ENCODE measurements around the gene RAD51AP2. TPM values are rescaled to one million over a fixed set of nuclear protein-coding genes. Genes with fewer than 3 reads are reported as not detected.
A peak's percentile ranks its signal among the peaks of the same experiment; 100 is the strongest.

RAD51AP2 gene
- total and polyA plus RNA-seq, 2 of the 8 experiments (the other 6 are each of a cell fraction or from before 2014, with no cell fraction given): 0.02 to 0.20 TPM

- ChIA-PET POLR2A (ENCODE audit: partially characterized antibody) (interaction anchor here (0.7 to 3.7 kb wide), 10 partner anchors 7 to 110 kb away, joined by 3 to 22 read pairs (median 8); partner anchors contain the start of gene RAD51AP2), CTCF (ENCODE audit: partially characterized antibody) (interaction anchor here (0.8 to 2.6 kb wide), 5 partner anchors 13 to 105 kb away, joined by 3 to 9 read pairs (median 3); no protein-coding TSS in a partner anchor)
- DNase-seq (ENCODE audit: low read depth in 1 of 2, low spot score in 2 of 2): no peak
- peak overlapping the region; percentile 74 to 97 (median 93) for H3K4me3 ChIP-seq (ENCODE audit: extremely low read depth in 1 of 4, insufficient read depth in 2 of 4, low read depth in 3 of 4, low read length in 4 of 4)
- peak overlapping the region; percentile 36 for H3K4ac ChIP-seq (replicated peaks; ENCODE audit: insufficient read length, low read depth, low read length)
- H3K56ac ChIP-seq (replicated peaks; ENCODE audit: insufficient read length, low read depth, low read length): peak overlapping the region; percentile 85
- H3K14ac ChIP-seq (ENCODE audit: insufficient read length): no peak overlapping the region
- H3K9ac ChIP-seq (replicated peaks in 1 of 4; ENCODE audit: extremely low read depth in 1 of 4, low read depth in 3 of 4, low read length in 3 of 4): peak overlapping the region in 3 of 4 experiments; percentile 22 to 73 (median 37); a peak in 5 of 7 replicates
- H2BK20ac ChIP-seq (ENCODE audit: low read length): no peak overlapping the region
- H2AK5ac ChIP-seq (ENCODE audit: low read depth, low read length): no peak overlapping the region
- peak overlapping the region; percentile 44 for H2BK120ac ChIP-seq (replicated peaks; ENCODE audit: low read depth, low read length)
- H4K91ac ChIP-seq (replicated peaks; ENCODE audit: insufficient read length, low read length): peak overlapping the region; percentile 29
- WGBS, 2 experiments (ENCODE audit: extremely low coverage in 1 of 2, insufficient coverage in 1 of 2, insufficient read length in 1 of 2, insufficient replicate concordance in 2 of 2, low coverage in 1 of 2, low lambda C conversion rate in 2 of 2, missing lambda C conversion rate in 1 of 2): 1% methylated on average over 21 of the region's 21 CpGs; no CpG with 5 or more reads in 1 of the 2 experiments
- no peak overlapping the region; the same call in 1 of the 2 replicates for H2BK12ac ChIP-seq (ENCODE audit: low read depth, low read length)
- H3K18ac ChIP-seq (ENCODE audit: extremely low read depth, low read length): peak overlapping the region; percentile 57; the same call in 1 of the 2 replicates
- H2BK5ac ChIP-seq (ENCODE audit: low read depth, low read length): peak overlapping the region; percentile 32; the same call in 1 of the 2 replicates
- peaks cover 16 to 33% of the 10 kb centered on the region in 2 experiments for H3K79me2 ChIP-seq (ENCODE audit: control insufficient read depth in 1 of 2, insufficient read depth in 2 of 2, low read length in 2 of 2)
- H3K4me2 ChIP-seq (ENCODE audit: insufficient read depth in 1 of 2, low read depth in 2 of 2, low read length in 2 of 2): peak overlapping the region; percentile 92 to 99
- TF ChIP-seq SIN3A (conservative IDR thresholded peaks at IDR 0.05 in 1 of 2, IDR thresholded peaks at IDR 0.05 in 1 of 2; ENCODE audit: low read depth in 1 of 2, low read length in 2 of 2): peak in 1 of 2 experiments; percentile 36; a peak in 2 of 4 replicates
- TF ChIP-seq ZNF274 (IDR thresholded peaks at IDR 0.05; ENCODE audit: borderline replicate concordance, extremely low read depth, low read length): no peak
- no peak for TF ChIP-seq KDM5A (IDR thresholded peaks at IDR 0.05; ENCODE audit: low read length)
- peaks cover 0 to 5% (median 0%) of the 10 kb centered on the region in 4 experiments; a peak in 1 of 7 replicates for H3K27me3 ChIP-seq (replicated peaks in 1 of 4; ENCODE audit: control insufficient read depth in 3 of 4, extremely low read depth in 1 of 4, insufficient read depth in 3 of 4, low read length in 3 of 4)
- H3K4me1 ChIP-seq (replicated peaks in 1 of 4; ENCODE audit: control insufficient read depth in 3 of 4, insufficient read depth in 4 of 4, low read length in 3 of 4): peaks cover 6 to 21% (median 9%) of the 10 kb centered on the region in 4 experiments; a peak in 4 of 7 replicates
- FAIRE-seq: no peak
- H4K8ac ChIP-seq (ENCODE audit: extremely low read depth, insufficient read depth, low read length): no peak overlapping the region
- peaks cover 0 to 1% of the 10 kb centered on the region in 2 experiments for H4K20me1 ChIP-seq (replicated peaks in 1 of 2; ENCODE audit: control insufficient read depth in 1 of 2, insufficient read depth in 2 of 2, low read length in 2 of 2)
- no peaks in the 10 kb centered on the region for H3K9me3 ChIP-seq (ENCODE audit: insufficient read depth in 2 of 2, low read depth in 1 of 2, low read length in 1 of 2)
- no peak overlapping the region for H4K5ac ChIP-seq (ENCODE audit: insufficient read length, low read depth, low read length)
- no peak overlapping the region for H2AFZ ChIP-seq (ENCODE audit: low read length)
- H3K79me1 ChIP-seq (ENCODE audit: low read depth, low read length): no peaks in the 10 kb centered on the region; the same call in 1 of the 2 replicates
- H3K36me3 ChIP-seq (ENCODE audit: control insufficient read depth in 2 of 4, insufficient read depth in 4 of 4, low read length in 3 of 4): no peaks in the 10 kb centered on the region
- peaks cover 26% of the 10 kb centered on the region for H3K23me2 ChIP-seq (ENCODE audit: low read depth, low read length)
- H3K27ac ChIP-seq (ENCODE audit: low read depth, low read length): 0 out of 2 replicates have a peak overlapping the region, but pooled peaks have one; percentile 4
- no peak overlapping the region for H3K23ac ChIP-seq (ENCODE audit: insufficient read length)
- 0 out of 2 replicates have a peak overlapping the region, but pooled peaks have one; percentile 55 for H2BK15ac ChIP-seq (ENCODE audit: low read length)
These were observed 22.7 kb upstream of the RAD51AP2 start for GRCh38 chr2:17540813-17541530.

Measured in H1 (cell line).